Fibroblast of lung (primary cell): ENCODE results near the gene DTX1. TPM values are rescaled to one million over a fixed set of nuclear protein-coding genes. Genes with fewer than 3 reads are reported as not detected.

Source experiments
- DNase-seq, 2 donors: peaks; one replicate each; pipeline versions ENCODE4 v3.0.0 to v3.0.0-alpha.2; 2010; ENCODE audit warnings: low read depth in 2 of 2
- H2AFZ ChIP-seq: 2 replicates; pipeline ENCODE4 v1.5.1; 2012; ENCODE audit warnings: low read length, control low read depth, inconsistent platforms
- H3K27ac ChIP-seq: 2 replicates; pipeline ENCODE4 v1.5.1; 2011; ENCODE audit warnings: low read length, control low read depth; ENCODE audit not compliant: insufficient read depth
- H3K27me3 ChIP-seq: 2 replicates; pipeline ENCODE4 v1.5.1; 2011; ENCODE audit warnings: mild to moderate bottlenecking, low read length; ENCODE audit not compliant: control insufficient read depth, insufficient read depth
- H3K36me3 ChIP-seq: 2 replicates; pipeline ENCODE4 v1.5.1; 2011; ENCODE audit warnings: low read length; ENCODE audit not compliant: control insufficient read depth, insufficient read depth
- H3K4me1 ChIP-seq: 2 replicates; pipeline ENCODE4 v1.5.1; 2011; ENCODE audit warnings: low read length; ENCODE audit not compliant: control insufficient read depth, insufficient read depth; ENCODE audit errors: extremely low read depth
- H3K4me2 ChIP-seq: 2 replicates; pipeline ENCODE4 v1.5.1; 2011; ENCODE audit warnings: low read length, control low read depth; ENCODE audit not compliant: insufficient read depth; ENCODE audit errors: extremely low read depth
- H3K4me3 ChIP-seq, 4 experiments: fragments of 200-600 bp in 1 of 4; sonication (generic) in 1 of 4; replicated peaks in 1 of 4; 2 replicates each; pipeline ENCODE4 v1.5.1; 2011 to 2016; ENCODE audit warnings: low read length in 4 of 4, low read depth in 3 of 4, mild to moderate bottlenecking in 3 of 4, control low read depth in 2 of 4, inconsistent platforms in 1 of 4, mixed read lengths in 1 of 4; ENCODE audit not compliant: insufficient read depth in 1 of 4; ENCODE audit errors: control extremely low read depth in 1 of 4
- H3K79me2 ChIP-seq: 2 replicates; pipeline ENCODE4 v1.5.1; 2012; ENCODE audit warnings: mild to moderate bottlenecking, low read length, inconsistent platforms; ENCODE audit not compliant: control insufficient read depth, insufficient read depth
- H3K9ac ChIP-seq: 2 replicates; pipeline ENCODE4 v1.5.1; 2011; ENCODE audit warnings: mild to moderate bottlenecking, low read length, control low read depth; ENCODE audit not compliant: insufficient read depth
- H3K9me3 ChIP-seq: 2 replicates; pipeline ENCODE4 v1.5.1; 2012; ENCODE audit warnings: low read depth, low read length; ENCODE audit not compliant: control insufficient read depth, insufficient read depth
- H4K20me1 ChIP-seq: 2 replicates; pipeline ENCODE4 v1.5.1; 2011; ENCODE audit warnings: low read length; ENCODE audit not compliant: control insufficient read depth, insufficient read depth; ENCODE audit errors: extremely low read depth
- EZH2 ChIP-seq: IDR thresholded peaks from 2 replicates; pipeline ENCODE4 v1.5.1; 2012; ENCODE audit warnings: low read length, control low read depth, mild to moderate bottlenecking; ENCODE audit errors: missing control alignments
- polyA plus RNA-seq, 2 donors: library from polyadenylated mRNA; depleted of rRNA in 1 of 2; stranded (reverse) in 1 of 2; unstranded in 1 of 2; fragments of >200 nt; gene quantifications; 2 replicates each; pipeline ENCODE4 v1.2.1, GENCODE V29; 2011 to 2012; ENCODE audit warnings: missing spikeins in 1 of 2
- total RNA-seq: library from RNA; depleted of rRNA; stranded (reverse); fragments of >200 nt; gene quantifications from 2 replicates; pipeline ENCODE4 v1.2.1, GENCODE V29; 2014
- TF ChIP-seq, protein P1 (sequence below), 2 donors: IDR thresholded peaks in 1 of 2; conservative IDR thresholded peaks in 1 of 2; 1 replicate in 1 of 2; 2 replicates in 1 of 2; pipeline ENCODE4 v1.5.1; 2011 to 2012; ENCODE audit warnings: low read length in 2 of 2, control low read depth in 1 of 2, inconsistent platforms in 1 of 2, low read depth in 1 of 2, mild to moderate bottlenecking in 1 of 2

DTX1 gene
- total and polyA plus RNA-seq, 2 donors (not counting 1 experiment from before 2014, with no cell fraction given): not detected

GRCh38 chr12:113021500-113021899 lies 35.0 kb upstream of the DTX1 start:
- H3K27me3 ChIP-seq: no peaks in the 10 kb centered on the region
- H3K4me1 ChIP-seq: no peaks in the 10 kb centered on the region
- TF ChIP-seq, protein P1, sequence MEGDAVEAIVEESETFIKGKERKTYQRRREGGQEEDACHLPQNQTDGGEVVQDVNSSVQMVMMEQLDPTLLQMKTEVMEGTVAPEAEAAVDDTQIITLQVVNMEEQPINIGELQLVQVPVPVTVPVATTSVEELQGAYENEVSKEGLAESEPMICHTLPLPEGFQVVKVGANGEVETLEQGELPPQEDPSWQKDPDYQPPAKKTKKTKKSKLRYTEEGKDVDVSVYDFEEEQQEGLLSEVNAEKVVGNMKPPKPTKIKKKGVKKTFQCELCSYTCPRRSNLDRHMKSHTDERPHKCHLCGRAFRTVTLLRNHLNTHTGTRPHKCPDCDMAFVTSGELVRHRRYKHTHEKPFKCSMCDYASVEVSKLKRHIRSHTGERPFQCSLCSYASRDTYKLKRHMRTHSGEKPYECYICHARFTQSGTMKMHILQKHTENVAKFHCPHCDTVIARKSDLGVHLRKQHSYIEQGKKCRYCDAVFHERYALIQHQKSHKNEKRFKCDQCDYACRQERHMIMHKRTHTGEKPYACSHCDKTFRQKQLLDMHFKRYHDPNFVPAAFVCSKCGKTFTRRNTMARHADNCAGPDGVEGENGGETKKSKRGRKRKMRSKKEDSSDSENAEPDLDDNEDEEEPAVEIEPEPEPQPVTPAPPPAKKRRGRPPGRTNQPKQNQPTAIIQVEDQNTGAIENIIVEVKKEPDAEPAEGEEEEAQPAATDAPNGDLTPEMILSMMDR (conservative IDR thresholded peaks at IDR 0.05 in 1 of 2, IDR thresholded peaks at IDR 0.05 in 1 of 2; ENCODE audit: low read depth in 1 of 2, low read length in 2 of 2): no peak
- no peak for TF ChIP-seq EZH2

DNA sequence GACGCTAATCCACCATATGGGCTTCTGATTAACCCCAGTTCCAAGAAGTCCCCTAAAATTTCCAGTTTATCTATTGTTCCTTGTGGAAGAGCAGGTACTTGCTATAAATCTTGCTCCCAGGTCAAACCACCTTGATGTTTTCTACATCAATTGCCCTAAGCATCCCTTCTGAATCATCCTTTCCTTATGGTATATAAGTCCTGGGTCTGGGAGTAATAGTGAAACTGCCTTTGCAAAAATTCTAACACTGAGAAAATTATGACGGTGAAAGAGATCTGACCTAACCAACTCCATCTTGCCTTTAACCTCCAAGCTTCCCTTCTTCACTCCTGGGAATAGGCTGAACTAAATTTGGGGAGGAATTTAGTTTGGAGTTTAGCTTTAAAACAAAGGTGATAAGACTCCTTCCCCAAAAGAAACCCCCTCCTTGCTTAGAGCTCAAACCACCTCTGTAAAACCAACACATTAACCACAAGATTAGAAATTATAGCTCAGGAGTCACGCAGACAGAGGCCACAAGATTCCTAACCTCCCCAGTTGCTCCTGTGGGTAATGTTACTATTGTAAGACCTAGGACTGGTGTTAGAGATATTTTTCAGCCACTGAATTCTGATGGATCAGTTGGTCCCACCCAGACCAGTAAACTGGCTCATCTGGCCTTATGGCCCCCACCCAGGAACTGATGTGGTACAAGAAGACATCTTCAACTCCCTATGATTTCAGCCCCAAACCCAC lies 33.8 kb upstream of the DTX1 start:
- Histone ChIP-seq H3K4me1 (no peaks in the 10 kb centered on the region), H3K4me3 (no peak overlapping the region), H3K9me3 (no peaks in the 10 kb centered on the region), H2AFZ (no peak overlapping the region), H4K20me1 (no peaks in the 10 kb centered on the region), H3K79me2 (no peaks in the 10 kb centered on the region), H3K27me3 (no peaks in the 10 kb centered on the region), H3K9ac (no peak overlapping the region), H3K4me2 (no peak overlapping the region), H3K27ac (no peak overlapping the region), H3K36me3 (no peaks in the 10 kb centered on the region)
- no peak for DNase-seq
- TF ChIP-seq EZH2: no peak
- TF ChIP-seq, protein P1 (conservative IDR thresholded peaks at IDR 0.05 in 1 of 2, IDR thresholded peaks at IDR 0.05 in 1 of 2; ENCODE audit: low read depth in 1 of 2, low read length in 2 of 2): no peak

More at GRCh38 chr12:113021500-113021899, 35.0 kb upstream of the DTX1 start:
- no peak overlapping the region for H3K4me2 ChIP-seq
- H4K20me1 ChIP-seq: no peaks in the 10 kb centered on the region
- no peak for DNase-seq
- H3K9me3 ChIP-seq: no peaks in the 10 kb centered on the region
- H3K79me2 ChIP-seq: no peaks in the 10 kb centered on the region
- H2AFZ ChIP-seq: no peak overlapping the region
- H3K9ac ChIP-seq: no peak overlapping the region
- no peak overlapping the region for H3K4me3 ChIP-seq
- no peak overlapping the region for H3K27ac ChIP-seq
- no peaks in the 10 kb centered on the region for H3K36me3 ChIP-seq

GRCh38 chr12:113027726-113028125 lies 28.8 kb upstream of the DTX1 start:
- Histone ChIP-seq H4K20me1 (no peaks in the 10 kb centered on the region), H3K9me3 (no peaks in the 10 kb centered on the region), H3K4me2 (no peak overlapping the region), H3K27me3 (no peaks in the 10 kb centered on the region), H3K4me1 (no peaks in the 10 kb centered on the region), H3K36me3 (no peaks in the 10 kb centered on the region), H2AFZ (no peak overlapping the region), H3K27ac (no peak overlapping the region), H3K9ac (no peak overlapping the region), H3K79me2 (no peaks in the 10 kb centered on the region), H3K4me3 (no peak overlapping the region)
- no peak for TF ChIP-seq EZH2
- TF ChIP-seq, protein P1 (conservative IDR thresholded peaks at IDR 0.05 in 1 of 2, IDR thresholded peaks at IDR 0.05 in 1 of 2; ENCODE audit: low read depth in 1 of 2, low read length in 2 of 2): no peak
- no peak for DNase-seq
